GM21723 (cell line): ENCODE data around the gene FBH1.
"Not testable (repeated sequence)": the region's sequence is repeated elsewhere in the genome, so short reads cannot be mapped to it uniquely, and the experiment has no call there.

Experiments used
- ATAC-seq: cut with Tn5 transposase; IDR thresholded peaks from one replicate; pipeline ENCODE4 v1.9.1; 2021; ENCODE audit warnings: mild to moderate bottlenecking, moderate library complexity; ENCODE audit not compliant: unreplicated experiment

Gene FBH1

GRCh38 chr10:5889624-5890451 lies at the start of gene FBH1, which contains the start of gene ANKRD16:
TSS of gene FBH1 (plus strand) at chr10:5890243. CDS start at chr10:5890346, 103 bp downstream.
TSS of gene ANKRD16 (minus strand) at chr10:5889893. CDS start at chr10:5889354, 539 bp downstream.
- ATAC-seq: peak; percentile 83

DNA sequence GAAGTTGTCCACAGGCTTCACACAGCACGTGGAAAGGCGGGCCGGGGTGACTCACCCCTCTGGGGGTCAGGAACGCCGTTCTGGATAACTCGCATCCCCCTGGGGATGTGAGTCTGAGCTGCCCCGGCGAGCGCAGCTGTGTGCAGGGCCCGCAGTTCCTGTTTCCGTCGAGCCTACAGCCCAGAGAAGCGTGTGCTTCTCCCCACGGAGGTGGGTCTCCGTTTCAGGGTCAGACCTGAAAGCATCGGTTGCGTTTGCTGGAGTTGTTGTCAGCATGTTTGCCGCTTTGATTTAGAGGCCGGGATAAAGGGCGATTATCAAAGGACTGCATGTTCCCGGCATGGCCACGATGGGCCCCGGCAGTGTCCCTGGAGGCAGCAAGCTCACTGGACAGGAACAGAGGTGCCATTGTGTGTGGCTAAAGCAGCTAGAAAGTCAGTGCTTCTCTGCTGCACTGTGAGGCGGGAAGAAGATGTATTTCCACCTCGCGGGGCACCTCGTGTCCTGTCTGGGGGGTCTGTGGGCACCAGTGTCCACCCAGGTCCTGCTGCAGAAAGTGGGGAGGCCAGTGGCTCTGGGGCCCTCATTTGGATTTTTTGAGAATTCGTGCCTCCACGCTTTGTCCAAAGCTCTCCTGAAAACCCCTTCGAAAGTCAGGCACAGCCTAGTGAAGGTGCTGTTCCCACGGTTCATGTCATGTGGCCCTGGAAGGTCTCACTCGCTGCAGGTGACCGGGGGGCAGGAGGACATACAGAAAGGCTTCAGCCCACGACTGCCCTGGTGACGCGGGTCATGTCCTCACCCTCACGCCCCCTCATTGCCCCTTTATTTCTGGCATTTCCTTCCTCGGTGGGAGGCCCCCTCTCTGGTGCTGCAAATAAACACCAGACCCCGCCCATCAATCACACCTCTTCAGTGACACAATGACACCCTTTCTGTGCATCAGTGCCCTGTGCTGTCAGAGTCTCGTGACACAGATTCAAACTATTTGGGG lies 49.4 kb upstream of the FBH1 start:
- peak; percentile 69 for ATAC-seq

- ATAC-seq: no peak
Observed at GRCh38 chr10:5841965-5842364, 48.1 kb upstream of the FBH1 start.

DNA sequence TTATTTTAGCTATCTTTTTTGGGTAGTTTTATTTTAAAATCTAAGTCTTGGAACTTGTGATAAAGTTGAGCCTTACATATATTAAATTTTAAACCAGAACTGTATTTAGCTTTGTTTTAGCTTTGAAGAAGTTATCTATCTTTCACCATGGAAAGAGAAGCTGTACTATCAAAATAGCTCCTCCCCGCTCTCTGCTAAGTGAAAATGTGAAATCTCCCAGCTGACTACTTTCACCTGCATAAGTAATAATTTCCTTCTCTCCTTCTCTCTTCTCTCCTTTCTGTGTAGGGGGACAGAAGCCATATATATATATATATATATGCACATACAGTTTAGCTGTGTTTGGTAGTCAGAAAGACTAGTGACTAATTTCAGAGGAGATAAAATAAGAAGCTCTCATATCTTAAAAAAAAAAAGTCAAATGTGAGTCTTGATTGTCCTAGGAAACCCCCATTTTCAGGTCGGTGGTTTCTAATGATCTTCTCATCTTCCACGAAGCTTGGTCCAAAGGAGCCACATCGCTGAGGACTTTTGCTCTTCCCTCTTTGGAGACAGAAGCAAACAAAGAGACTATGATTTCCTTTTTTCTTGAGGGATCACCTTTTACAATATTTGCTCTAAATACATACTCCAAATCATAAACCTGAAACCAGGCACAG lies 46.2 kb upstream of the FBH1 start:
- no peak for ATAC-seq

DNA sequence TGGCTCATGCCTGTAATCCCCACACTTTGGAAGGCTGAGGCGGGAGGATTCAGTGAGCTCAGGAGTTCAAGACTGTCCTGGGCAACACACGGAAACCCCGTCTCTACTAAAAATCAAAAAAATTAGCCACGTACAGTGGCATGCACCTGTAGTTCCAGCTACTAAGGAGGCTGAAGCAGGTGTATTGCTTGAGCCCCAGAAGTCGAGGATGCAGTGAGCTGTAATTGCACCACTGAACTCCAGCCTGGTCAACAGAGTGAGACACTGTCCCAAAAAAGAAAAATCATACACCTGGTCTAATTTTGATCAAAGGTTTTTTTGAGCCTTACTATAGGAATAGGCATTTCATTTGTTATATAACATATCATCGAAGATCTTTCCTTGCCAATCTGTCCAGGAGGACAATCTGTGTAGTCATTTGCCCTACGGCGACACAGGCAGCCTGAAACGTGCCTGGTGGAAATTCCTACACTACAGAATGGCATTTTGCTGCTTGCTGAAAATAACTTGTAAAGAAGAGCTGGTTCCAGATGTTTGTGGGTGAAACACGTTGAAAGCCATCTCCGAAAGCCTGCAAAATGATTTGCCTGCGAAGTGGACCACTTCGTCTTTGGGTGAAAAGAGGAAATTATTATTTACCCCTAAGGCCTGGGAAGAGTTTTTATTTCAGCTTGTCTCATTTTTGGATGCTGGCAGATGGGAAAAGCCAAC lies 45.5 kb upstream of the FBH1 start:
- no peak for ATAC-seq

DNA sequence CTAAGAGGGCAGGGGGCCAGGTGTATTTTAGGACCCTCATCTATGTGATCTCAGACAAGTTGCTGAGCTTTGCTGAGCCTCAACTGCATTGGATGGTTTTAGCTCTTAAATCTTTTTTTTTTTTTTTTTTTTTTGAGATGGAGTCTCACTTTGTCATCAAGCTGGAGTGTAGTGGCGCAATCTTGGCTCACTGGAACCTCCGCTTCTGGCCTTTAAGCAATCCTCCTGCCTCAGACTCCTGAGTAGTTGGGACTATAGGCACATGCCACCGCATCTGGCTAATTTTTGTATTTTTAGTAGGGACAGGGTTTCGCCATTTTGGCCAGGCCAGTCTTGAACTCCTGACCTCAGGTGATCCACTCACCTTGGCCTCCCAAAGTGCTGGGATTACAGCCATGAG lies 43.4 kb upstream of the FBH1 start:
- not testable (repeated sequence) for ATAC-seq

DNA sequence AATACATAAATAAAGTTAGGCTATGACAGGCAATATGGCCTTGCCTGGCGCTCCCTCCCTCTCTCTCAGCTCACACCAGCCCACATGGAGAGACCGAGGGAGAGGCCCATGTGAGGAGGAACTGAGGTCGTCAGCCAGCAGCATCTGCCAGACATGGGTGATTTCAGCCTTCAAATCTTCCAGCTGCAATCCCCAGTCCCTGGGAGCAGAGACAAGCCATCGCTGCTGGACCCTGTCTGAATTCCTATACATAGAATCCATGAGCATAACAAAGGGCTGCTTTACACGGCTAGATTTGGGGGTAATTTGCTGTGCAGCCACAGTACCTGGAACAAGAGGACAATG lies 35.9 kb upstream of the FBH1 start:
- ATAC-seq: no peak

DNA sequence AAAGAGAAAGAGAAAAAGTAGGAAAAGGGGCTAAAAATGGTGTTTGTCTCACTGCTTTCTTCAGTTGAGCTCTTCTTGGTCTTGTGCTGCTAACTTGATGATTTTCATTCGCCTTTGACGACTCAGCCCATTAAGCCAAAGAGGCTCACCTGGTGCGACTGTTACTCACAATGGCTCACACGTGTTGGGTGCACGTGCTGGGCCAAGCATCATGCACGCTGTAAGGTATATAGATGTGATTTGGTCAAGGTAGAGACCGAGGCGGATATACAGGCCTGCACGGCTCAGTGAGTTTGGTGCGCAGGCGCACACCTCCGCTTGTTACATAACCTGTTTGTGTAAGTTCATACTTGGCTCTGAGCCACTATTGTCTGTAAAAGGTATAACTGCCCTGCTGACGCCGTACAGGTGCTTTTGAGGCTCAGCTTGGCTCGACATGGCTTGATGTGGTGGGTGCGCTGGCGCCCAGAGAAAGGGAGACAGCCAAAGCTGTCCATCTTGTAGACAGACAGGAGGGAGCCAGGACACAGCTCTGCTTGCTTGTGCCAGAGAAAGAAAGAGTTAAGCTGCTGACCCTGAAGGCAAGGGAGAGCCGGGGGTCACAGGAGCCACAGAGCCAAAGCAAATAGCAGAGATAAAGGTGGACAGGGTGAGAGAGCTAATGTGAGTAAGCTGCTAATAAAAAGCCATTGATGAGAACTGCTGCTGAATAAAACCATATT lies 33.9 kb upstream of the FBH1 start:
- no peak for ATAC-seq

- no peak for ATAC-seq
Observed at GRCh38 chr10:5856701-5857004, 33.4 kb upstream of the FBH1 start.

DNA sequence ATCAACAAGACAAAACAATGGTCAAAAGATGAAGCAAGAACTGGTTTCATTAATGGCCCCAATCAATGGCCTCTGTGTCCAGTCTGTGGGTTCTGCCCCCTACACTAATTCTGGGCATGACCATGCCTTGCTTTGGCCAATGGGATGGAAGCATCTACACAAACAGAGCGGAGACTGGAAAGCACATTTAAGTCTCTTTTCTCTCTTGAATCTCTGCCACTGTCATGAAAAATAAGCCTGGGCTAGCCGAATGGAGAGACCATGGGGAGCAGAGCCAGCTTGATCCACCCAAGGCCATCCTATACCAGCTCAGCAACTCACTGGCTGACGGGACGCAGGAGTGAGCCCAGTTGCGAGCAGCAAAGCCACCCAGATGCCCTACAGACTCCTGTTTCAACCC lies 31.2 kb upstream of the FBH1 start:
- ATAC-seq: no peak

DNA sequence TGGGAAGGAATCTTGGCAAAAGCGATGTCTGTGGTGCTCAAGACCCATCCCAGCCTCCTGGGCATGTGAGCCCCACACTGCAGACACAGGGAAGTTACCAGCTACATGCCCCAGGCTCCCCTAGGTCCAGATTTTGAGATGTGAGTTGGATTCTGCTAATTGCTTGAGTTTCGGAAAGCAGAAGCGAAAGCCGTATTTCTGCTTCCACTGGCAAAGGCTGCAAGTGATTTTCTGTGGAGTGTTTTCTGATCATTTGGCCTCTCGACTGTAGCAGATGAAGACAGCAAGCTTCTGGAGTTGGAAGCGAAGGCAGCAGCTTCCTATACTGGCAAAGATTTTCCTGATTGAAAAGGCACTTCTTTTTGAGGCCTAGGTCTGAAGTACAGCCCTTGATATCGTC lies 30.0 kb upstream of the FBH1 start:
- no peak for ATAC-seq

DNA sequence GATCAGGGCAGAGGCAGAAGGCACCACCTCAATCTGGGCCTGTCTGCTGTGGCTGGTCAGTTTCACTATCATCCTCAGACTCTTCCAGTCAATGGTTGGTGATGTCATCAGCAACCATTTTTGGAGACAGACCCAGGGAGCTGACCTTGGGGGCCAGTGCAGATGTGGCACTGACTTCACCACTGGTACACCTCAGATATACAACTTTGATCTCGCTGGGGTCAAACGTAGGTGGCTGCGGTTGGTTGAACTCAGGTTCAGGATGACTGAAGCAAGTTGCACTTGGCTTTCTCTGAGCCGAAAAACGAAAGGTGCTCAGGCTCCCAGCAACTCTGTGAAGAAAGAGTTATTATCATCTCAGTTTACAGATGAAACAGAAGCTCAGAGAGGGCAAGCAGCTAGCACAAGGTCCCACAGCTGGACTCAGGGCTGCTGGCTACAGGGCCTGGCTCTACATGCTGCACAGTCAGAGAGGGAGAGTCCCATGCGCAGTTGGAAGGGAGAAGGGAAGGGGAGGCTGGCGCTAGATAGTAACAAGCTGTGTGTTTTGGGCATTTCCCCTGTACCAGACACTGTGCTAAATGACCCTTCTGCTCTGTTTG lies 27.6 kb upstream of the FBH1 start:
- peak; percentile 97 for ATAC-seq

- not testable (repeated sequence) for ATAC-seq
Observed at GRCh38 chr10:5862981-5863685, 26.9 kb upstream of the FBH1 start.

GRCh38 chr10:5866451-5867081 lies 23.5 kb upstream of the FBH1 start:
- not testable (repeated sequence) for ATAC-seq

DNA sequence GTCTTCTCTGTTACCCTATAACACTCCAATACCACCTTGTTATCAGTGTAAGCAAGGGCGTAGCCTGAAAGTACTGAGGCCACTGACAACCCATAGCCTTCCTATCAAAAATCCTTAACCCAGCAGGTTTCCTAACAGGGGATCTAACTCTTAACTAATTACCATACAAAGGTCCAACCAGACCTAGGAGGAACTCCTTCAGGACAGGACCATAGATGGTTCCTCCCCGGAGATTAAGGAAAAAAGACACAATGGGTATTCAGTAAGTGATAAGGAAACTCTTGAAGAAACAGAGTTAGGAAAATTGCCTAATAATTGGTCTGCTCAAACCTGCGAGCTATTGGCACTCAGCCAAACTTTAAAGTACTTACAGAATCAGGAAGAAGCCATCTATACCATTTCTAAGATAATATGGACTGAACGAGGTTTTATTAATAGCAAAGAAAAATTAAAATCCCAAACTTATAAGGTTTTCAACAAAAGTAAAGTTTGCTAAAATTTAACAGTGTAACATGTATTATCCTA lies 22.9 kb upstream of the FBH1 start:
- not testable (repeated sequence) for ATAC-seq

- ATAC-seq: not testable (repeated sequence)
Observed at GRCh38 chr10:5868383-5868782, 21.7 kb upstream of the FBH1 start.

GRCh38 chr10:5869156-5869555 lies 20.9 kb upstream of the FBH1 start:
- no peak for ATAC-seq

DNA sequence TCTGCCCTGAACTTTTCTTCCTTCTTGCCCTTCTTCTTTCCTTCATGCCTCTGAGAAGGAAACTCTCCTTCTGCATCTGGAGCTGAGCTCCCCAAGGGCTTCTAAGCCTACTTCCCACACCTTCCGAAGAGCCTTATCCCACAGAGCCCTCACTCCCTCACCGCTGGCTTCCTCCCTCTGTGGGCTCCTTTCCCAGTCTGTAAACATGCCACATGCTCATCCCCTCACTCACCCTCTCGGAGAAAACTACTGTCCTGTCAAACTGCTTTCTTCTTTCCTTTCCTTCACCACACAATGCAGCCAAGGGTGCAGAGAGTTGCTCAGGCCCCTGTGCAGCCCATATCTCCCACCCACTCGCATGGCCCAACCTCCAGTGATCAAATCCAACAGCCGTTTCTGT lies 18.4 kb upstream of the FBH1 start:
- ATAC-seq: no peak
